HG03439 (cell line): ENCODE data around the gene POMT1.
"Not testable (repeated sequence)": the region's sequence is repeated elsewhere in the genome, so short reads cannot be mapped to it uniquely, and the experiment has no call there.

ENCODE experiments used
- ATAC-seq: cut with Tn5 transposase; IDR thresholded peaks from one replicate; pipeline ENCODE4 v1.9.1; 2021; ENCODE audit warnings: mild to moderate bottlenecking, moderate library complexity; ENCODE audit not compliant: unreplicated experiment

Gene POMT1

DNA sequence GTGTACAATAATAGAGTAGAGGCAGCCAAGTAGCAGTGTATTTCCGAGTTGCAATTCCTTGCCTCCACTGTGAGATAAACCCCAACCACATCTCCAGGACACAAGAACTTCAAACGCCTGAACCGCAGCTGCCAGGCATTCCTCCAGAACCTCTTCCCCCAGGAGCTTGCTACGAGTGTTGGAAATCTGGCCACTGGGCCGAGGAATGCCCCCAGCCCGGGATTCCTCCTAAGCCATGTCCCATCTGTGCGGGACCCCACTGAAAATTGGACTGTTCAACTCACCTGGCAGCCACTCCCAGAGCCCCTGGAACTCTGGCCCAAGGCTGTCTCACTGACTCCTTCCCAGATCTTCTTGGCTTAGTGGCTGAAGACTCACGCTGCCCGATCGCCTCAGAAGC lies 46.5 kb downstream of the POMT1 start:
- not testable (repeated sequence) for ATAC-seq

DNA sequence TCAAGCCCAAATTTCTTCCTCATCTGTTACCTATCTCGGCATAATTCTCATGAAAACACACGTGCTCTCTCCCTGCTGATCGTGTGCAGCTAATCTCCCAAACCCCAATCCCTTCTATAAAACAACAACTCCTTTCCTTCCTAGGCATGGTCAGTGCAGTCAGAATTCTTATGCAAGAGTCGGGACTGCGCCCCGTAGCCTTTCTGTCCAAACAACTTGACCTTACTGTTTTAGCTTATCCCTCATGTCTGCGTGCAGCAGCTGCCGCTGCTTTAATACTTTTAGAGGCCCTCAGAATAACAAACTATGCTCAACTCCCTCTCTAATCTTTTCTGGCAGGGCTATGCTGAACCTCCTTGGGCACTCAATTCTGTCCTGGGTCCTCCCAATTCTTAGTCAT lies 47.7 kb downstream of the POMT1 start:
- ATAC-seq = not testable (repeated sequence)

- no peak for ATAC-seq
Measured at GRCh38 chr9:131552030-131552429, 49.3 kb downstream of the POMT1 start.

- ATAC-seq = no peak
Measured at GRCh38 chr9:131554087-131554842, 51.5 kb downstream of the POMT1 start.

DNA sequence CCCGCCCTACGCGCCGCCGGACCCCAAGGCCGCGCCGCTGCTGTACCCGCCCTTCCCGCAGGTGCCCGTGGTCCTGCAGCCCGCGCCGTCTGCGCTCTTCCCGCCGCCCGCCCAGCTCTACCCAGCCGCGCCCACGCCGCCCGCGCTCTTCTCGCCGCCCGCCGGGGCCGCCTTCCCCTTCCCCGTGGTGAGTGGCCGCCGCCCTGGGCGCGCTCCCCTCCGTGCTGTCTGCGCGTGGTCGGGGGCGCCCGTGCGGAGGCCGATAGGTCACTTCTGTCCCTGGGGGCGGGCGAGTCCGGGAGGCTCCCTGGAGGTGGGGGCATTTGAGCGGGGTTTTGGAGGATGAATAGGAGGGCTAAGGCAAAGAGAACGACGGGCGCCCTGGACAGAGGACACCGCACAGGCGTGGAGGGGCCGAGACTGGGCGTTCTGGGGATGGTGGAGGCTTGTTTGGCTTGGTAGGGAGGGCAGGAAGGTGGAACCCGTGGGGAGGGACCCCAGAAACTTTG lies 52.2 kb downstream of the POMT1 start:
- no peak for ATAC-seq

DNA sequence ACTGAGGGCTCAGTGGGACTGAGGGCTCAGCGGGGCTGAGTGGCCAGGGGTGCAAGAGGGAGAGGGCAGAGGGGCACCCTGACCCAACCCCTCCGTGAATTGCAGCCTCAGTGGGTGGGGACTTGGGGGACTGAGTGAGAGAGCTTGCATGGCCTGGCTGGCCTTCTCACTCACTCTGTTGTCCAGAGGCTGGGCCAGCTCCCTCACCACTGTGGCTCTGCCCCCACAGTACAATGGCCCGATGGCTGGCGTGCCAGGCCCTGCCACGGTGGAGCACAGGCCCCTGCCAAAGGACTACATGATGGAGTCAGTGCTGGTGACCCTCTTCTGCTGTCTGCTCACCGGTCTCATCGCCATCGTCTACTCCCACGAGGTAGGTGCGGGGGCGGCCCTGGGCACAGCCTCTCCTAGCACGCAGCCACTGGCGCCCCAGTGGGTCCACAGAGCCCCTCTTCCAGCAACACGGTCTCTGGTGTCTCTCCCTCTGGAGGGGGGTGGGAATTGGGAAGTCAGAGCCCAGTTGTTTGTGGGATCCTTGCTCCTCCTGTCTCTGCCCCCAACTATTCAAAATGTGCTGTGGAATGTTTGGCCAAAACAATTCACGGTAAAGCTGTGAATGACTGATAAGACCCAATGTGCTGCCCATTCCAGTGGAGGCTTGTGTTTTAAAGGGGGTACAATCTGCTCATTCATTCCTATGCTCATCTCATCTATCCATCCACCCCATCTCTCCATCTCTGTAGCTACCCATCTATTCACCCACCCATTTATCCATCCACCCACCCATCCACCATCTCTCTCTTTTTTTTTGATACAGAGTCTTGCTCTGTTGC lies 53.3 kb downstream of the POMT1 start:
- no peak for ATAC-seq

DNA sequence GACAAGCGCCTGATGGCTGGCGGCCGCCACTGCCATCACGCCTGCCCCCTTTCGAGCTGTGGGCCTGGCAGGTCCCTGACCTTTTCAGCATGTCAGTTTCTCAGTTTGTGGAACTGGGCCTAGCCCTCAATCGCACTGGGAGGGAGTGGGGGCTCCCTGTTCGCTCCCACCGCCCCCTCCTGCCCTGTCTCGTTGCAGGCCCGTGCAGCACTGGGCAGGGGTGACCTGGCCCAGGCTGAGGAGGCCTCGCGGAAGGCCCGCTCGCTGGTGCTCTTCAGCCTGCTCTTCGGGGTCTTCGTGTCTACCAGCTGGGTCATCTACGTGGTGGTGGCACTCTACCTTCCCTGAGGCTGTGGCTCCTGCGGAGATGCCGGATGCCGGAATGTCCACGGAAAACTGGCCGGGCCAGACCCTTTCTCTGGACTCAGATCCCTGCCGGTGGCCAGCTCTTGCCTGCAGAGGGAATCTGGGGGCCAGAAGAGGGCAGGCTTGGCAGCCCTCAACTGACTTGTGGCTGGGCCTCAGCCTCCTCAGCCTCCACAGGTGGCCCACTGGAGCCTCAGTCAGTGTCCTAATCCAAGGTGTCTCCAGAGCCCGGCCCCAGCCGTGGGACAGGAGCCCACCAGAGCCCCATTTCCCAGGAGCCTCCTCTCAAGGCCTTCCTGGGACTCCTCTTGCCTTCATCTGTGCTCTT lies 55.3 kb downstream of the POMT1 start:
- ATAC-seq = no peak

DNA sequence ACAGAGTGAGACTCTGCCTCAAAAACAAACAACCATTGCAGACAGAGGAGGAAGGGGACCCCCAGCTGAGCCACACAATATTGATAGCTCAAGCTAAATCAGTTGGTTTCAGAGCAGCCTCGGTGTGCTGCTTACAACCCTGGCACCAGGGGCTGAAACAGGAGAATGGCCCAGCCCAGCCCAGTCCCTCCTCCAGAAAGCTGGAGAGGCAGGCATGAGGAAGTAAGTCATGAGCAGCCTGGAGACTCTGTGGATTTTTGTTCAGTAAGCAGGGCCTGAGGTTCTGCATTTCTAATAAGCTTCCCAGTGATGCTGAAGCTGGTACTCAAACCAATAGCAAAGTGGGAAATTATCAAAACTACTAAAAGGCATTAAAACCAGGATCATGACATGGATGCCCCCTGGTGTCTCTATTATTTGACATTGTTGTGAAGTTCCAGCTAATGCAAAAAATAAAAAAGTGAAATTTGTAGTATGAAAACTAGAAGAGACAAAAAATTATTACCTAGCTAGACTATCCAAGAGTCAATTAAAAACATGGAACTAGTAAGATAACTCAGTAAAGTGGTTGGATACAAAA lies 56.8 kb downstream of the POMT1 start:
- no peak for ATAC-seq

DNA sequence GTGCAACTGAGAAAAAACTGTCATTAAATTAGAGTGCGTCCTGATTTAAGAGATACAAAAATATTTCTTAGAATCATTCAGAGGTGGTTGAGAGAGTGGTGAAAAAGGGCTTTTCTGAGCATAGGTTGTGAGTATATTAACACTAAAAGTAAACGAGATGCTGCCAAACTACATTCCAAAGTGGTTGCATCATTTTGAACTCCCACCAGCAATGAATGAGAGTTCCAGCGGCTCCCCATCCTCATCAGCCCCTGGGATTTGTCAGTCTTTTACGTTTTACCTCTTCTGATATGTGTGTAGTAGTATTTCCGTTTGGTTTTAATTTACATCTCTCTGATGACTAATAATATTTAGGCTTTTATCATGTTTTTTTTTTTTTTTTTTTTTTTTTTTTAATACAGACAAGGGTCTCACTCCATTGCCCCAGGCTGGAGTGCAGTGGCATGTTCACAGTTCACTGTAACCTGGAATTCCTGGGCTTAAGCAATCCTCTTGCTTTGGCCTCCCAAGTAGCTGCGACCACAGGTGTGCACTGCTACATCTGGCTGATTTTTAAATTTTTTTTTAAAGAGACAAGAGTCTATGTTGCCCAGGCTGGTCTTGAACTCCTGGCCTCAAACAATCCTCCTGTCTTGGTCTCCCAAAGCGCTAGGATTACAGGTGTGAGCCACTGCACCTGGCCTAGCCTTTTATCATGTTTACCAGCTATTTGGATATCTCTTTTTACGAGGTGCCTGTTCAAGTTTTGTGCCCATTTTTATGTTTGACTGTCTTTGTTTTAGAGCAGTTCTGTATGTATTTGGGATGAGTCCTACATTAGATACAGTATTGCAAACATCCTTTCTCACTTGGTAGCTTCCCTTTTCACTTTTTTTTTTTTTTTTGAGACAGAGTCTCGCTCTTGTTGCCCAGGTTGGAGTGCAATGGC lies 59.6 kb downstream of the POMT1 start:
- no peak for ATAC-seq

GRCh38 chr9:131565369-131565768 lies 62.7 kb downstream of the POMT1 start:
- no peak for ATAC-seq

- ATAC-seq = no peak
Measured at GRCh38 chr9:131566158-131566557, 63.4 kb downstream of the POMT1 start.

DNA sequence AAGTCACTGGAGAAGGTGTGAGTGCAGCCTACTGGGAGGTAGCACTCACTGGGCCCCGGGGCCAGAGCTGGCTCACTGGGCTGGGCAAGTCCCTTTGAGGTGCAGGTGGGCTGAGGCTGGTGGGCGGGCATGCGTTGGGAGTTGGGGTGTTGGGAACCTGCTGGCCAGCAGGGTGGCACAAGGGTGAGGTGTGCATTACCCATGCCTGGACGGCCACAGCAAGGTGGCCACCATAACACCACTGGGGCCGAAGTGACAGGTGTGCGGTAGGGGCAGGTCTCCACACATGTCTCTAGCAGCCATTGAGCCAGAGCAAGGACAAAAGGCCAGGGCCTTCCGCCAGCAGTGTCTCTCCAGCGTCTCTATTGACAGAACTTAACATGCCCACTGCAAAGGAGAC lies 65.2 kb downstream of the POMT1 start:
- no peak for ATAC-seq
